HS-5 (cell line): ENCODE measurements around the gene TPM3.
"Not testable (repeated sequence)": the region's sequence is repeated elsewhere in the genome, so short reads cannot be mapped to it uniquely, and the experiment has no call there.

ENCODE experiments used
- DNase-seq: peaks from one replicate; pipeline ENCODE4 v3.0.0-alpha.2; 2012; ENCODE audit warnings: low read depth

Gene TPM3

DNA sequence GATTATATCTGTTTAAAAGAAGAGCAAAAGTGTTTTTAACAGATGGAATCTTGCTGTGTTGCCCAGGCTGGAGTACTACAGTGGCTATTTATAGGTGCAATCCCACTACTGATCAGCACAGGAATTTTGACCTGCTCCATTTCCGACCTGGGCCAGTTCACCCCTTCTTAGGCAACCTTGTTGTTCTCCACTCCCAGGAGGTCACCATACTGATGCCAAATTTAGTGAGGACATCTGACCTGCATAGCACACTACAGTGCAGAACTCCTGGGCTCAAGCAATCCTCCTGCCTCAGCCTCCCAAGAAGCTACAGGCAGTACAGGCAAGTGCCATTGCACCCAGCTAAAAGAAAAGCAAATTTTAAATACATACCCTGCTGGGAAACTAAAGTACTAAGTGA, 25.7 kb downstream of the TPM3 start:
- no peak for DNase-seq

DNA sequence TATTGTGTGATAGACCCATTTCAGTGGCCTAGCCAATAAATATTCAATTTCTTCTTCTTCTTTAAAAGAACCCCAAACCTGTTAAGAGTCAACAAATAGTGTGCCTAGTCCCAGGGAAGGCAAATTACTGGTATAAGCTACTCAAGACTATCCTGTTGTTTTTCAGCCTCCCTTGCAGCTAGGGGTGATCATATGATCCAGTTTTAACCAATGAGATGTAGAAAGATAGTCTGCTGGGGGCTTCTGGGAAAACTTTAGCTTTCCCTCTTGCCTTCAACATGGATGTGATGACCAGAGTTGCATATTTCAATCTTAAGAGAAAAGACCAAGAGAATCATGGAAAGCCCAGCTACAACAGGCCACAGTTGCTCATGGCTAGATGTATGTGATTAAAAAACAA, 32.3 kb downstream of the TPM3 start:
- DNase-seq = no peak

DNA sequence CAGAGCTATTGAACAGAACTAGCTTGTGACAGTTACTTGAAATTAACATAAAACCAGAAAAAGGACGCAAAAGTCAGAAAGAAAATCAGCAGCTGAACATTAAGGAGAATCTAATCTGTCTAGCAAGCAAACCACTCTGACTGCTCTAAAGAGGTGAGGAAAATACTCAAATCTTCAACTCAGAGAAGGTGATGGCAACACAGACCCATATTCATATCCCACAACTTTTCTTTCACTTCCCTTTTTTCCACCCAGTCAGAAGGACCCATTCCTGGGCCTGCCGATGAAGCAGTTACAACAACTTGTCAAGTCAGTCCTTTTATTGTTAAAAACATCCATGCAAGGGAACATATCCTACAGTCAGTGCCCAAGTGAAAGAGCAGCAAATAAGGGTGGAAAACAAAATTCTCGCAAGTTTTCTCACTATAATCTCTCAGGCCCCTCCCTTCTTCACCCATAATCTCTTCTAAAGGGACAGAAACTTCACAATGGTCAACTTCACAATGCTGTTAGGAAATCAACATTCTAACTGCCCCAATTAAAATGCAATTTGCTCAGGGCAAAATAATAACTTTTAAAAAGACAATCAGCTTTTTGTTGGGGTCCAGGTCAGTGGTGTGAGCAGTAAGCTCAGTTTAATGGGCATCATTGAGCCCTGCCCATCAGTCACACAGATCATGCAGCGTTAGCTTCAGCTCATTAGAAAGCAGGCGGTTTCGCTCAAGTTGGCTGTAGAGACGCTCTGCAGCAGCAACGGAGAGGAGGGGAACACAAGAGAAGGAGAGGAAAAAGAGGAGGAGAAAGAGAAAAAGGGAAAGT, 33.4 kb downstream of the TPM3 start:
- DNase-seq = no peak

DNA sequence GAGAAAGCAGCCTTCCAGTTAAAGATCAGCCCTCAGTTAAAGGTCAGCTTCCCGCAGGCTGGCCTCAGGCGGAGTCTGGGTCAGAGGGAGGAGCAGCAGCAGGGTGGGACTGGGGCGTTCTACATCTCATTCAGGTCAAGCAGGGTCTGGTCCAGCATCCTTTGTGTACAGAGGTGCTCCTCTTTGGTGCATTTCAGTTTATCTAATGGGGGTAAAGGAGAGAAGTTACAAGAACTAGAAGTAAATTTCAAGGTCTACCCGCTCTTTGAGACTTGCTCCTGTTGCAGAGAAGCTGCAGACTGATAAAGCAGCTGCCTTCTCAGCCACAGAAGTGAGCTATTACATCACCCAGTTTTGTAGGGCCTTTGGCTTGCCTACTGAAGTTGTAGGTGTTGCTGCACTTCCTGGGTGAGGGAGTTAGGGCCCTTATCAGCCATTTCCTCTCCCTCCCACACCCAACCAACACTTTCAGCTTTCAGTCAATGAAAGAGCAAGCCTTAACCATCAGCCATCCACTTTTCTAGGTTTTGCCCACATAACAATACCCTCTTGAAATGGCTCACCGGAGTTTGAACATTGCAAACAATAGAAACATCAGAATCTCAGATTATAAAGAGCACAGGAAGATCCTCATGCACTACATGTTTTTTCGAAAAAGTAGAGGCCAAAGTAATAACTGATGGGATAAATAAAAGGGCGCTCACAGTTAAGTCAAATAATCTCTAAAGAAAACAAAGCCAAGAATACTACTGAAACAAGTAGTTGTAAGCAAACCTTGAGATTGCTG, 34.2 kb downstream of the TPM3 start:
- DNase-seq = no peak

DNA sequence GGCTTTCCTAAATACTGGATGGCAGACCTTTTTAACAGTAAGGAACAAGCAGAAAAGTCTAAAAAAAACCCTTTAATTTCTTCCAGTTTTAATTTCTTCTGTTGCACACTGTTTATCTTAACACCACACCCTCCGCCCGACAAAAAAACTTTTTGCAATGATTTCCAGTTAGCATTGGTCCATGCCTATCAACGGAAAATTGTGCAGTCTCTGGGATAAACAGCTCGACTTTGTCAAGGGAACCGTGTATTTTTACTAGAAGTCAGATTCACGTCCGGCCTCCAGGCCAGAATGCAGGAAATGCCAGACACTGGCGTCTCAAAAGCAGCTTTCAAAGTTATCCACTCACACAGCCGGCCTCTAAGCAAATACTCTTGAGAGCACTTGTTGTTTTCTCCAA, 36.6 kb downstream of the TPM3 start:
- DNase-seq = no peak

DNA sequence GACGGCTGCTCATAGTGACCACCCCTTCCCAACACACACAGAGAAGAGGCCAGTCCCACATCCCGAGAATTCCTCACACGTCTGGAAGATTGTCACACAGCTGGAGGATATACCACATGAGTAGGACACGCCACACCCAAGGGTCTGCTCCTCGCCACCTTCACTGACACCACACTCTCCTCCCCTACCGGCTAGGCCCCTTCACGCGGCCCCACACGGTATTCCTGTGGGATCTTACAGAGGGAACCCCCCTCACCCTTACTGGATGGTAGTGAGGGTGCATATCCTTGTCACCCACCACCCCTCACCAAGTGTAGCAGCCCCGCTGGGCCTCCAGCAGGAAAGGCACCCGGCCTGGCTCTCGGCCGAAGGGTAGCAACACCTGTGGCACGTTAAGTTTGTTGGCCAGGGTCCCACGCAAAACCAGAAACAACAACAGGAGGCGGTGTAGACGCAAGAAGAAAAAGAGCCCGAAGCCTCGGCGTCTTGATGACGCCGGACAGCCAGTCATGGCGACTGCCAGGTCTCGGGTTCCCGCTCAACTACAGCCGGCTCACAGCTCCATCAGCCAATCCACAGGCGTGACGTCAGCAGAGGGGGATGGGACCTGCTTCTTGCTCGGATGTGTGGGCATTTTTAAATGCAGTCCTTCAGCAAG, 37.2 kb downstream of the TPM3 start, which contains the start of gene NUP210L:
TSS of gene NUP210L (minus strand) at position 540 of the 658 bp plus-strand sequence.
- no peak for DNase-seq

DNA sequence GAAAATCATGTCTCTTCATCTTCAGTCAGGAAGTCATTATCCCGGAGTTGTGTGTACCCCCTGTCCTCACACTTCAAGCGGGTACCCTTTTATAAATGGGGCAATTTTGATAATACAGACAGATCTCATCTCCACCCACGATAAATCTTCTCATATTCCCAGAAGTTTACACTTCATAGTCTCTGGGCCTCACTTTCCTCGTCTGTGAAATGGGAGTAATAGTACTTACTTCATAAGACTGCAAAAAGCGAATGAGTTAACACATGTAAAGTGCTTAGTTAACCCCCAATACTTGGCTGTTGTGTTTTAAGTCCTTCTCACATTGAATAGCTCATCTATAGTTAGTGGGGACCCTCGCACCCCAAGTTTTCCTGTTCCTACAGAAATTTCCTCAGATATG, 37.8 kb downstream of the TPM3 start:
- DNase-seq = no peak

DNA sequence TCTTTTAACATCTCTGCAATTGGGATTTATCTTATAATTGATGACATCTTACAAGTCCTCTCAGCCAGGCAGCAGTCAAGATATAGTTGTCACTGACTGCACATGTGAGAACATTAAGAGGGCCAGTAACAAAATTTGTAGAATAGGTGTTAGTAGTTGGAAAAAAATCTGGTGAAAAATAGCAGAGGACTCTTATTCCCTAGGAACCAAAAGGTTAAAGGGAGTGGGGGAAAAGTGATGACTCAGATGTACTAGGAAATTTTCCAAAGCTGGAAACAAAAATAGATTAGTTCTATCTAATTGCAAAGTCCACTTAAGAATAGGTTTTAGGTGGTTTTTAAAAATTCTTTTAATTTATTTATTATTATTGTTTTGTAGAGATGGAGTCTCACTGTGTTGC, 40.6 kb downstream of the TPM3 start:
- no peak for DNase-seq

DNA sequence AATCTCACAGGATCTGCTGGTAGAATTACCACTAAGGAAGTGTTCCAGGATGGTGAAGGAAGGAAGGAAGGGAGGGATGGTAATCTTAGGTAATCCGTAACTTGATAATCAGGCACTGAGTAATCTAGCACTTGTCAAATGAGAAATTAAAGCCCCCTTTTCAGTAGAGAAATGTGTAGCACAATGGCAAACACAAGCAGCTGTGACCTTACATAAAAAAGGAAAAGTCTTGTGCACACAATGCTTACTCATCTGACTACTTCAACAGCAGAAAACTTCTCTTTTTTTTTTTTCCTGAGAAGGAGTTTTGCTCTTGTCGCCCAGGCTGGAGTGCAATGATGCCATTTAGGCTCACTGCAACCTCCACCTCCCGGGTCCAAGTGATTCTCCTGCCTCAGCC, 43.1 kb downstream of the TPM3 start:
- DNase-seq = no peak

DNA sequence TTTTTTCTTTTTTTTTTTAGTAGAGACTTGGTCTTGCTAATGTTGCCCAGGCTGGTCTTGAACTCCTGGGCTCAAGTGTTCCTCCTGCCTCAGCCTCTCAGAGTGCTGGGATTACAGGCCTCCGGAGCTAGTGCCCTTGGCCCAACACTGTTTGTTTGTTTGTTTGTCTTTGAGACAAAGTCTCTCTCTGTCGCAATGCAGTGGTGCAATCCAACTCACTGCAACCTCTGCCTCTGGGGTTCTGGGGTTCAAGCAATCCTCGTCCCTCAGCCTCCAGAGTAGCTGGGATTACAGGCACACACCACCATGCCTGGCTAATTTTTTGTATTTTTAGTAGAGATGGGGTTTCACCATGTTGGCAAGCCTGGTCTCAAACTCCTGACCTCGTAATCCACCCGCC, 44.4 kb downstream of the TPM3 start:
- not testable (repeated sequence) for DNase-seq

DNA sequence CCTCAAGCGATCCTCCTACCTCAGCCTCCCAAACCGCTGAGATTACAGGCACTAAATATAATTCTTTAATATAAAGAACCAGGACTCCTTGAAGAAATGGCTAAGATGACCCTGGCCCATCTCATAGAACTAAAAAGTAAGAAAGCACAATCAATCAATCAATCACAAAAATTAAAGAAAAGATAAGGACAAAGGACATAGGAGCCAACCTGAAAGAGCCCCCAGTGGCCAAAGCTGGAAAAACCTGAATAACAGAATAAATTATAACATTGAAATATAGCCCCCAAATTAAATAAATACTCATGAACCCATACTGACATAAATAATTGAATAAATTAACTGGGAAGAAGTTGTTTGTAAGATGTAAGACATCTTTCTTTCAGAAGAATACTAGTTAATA, 45.9 kb downstream of the TPM3 start:
- no peak for DNase-seq

DNA sequence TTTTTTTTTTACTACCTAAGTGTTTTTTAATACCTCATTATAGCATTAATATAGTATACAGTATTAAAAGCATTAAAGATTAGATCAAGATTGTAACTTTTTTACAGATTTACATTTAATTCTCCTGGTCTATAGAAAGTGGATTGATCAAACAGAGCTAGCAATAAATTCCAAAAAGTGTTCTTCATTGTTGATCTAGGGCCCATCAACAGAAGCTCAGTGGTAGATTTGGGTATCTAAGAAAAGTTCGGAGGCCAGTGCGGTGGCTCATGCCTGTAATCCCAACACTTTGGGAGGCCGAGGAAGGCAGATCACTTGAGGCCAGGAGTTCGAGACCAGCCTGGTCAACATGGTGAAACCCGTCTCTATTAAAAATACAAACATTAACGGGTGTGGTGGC, 49.5 kb downstream of the TPM3 start:
- no peak for DNase-seq

DNA sequence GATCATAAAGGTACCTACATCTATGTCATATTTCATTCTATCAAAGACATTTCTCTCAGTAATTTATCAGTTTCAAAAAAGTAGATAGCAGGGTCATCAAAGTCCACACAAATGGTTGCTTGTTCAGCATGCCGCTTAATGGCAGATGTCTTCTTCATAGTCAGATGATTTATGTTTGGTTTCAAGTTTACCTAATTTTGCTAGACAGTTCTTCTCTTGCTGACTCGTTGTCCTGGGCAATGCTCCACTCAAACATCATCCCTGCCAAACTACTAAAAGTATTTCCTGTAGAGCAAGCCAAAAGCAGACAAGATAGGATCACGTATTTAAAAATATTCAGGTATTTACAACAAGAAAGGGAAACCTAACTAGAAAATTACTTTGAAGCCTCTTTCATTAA, 50.7 kb downstream of the TPM3 start:
- no peak for DNase-seq

DNA sequence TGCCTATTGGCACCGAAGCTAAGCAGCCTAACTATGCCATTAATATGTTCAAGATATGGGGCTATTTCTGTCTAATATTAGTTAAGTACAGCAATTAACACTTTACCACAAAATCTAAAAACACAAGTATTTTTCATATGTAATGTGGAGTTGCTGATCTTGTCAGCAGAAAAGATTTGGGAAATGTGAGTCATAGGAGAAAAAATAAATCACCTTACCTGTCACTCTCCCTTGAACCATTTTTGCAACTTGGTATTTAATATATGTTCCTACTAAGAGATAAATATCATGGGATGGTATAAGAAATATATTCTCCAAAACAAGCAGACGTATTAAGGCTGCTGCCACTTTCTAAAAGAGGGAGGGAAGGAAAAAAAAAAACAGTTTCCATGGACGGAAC, 54.0 kb downstream of the TPM3 start:
- DNase-seq = no peak

DNA sequence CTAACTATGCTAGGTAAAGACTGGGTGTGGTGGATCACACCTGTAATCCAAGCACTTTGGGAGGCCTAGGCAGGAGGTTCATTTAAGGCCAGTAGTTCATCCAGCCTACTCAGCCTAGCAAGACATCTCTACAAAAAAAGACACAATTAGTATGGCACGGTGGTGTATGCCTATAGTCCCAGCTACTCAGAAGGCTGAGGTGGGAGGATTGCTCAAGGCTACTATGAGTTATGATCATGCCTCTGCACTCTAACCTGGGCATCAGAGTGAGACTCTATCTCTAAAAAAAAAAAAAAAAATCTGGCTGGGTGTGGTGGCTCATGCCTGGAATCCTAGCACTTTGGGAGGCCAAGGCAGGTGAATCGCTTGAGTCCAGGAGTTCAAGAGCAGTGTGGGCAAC, 58.6 kb downstream of the TPM3 start:
- DNase-seq = no peak

DNA sequence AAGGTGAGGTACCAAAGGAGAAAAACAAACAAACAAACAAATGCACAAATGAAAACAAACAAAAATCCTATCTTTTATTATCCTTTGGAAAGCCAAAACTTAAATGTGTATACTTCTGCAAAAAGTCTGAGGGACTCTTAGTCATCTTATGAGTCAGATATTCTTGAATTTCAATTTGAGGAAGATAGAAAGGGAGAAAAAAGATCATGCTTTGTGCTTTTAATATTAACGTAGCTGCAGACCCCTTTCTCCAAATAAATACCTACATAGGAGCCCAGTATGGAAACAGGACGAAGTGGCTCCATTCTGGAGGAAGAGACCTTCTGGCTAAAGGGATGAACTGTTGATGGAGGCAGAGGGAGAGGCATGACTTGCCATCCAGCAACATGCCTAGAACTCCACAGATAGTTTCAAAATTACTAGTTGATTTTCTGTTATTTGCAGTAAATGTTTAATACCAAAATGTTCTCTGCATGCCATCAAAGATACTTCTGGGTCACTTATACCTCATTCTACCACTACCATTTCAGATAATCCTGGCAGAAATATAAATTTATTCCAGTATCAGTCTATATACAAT, 62.4 kb downstream of the TPM3 start:
- DNase-seq = no peak

DNA sequence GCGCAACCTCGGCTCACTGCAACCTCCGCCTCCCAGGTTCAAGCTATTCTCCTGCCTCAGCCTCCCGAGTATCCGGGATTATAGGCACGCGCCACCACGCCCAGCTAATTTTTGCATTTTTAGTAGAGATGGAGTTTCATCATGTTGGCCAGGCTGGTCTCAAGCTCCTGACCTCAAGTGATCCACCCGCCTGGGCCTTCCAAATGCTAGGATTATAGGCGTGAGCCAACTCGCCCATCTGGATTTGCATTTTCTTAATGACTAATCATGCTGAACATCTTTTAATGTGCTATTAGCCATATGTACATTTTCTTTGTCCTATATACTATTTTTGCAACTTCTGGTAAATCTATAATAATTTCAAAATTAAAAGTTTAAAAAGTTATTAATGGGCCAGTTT, 68.7 kb downstream of the TPM3 start:
- not testable (repeated sequence) for DNase-seq

DNA sequence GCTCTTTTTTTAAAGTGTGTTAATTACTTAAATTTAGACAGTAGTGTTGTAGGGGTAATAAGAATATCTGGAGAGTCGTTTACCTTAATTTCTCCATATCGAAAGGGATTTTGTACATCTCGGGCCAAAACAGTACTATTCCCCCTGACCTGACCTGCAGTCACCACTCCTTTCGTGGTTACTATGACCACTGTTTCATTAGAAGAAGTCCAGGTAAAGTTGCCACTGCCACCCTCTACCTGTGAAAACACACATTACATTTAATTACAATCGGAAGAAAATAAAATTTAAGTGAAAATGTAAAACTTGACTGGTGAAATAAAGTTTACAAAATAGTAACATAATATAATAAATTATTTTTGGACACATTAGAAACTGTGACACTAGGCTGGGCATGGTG, 74.3 kb downstream of the TPM3 start:
- DNase-seq = no peak

DNA sequence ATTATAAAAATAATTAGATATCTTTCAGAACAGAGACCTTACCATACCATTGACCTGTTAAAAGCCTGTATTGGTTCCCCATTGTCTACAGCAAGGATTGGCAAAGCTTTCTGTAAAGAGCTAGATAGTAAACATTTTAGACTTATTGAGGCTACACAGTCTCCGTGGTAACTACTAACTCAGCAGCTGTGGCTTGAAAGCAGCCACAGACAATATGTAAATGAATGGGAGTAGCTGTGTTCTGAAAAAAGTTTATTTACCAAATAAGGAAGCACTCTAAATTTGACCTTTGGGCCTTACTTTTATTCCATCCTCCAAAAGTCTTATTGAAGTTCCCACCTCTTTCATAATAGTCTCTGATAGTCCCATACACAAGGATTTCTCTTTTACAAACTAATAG, 76.7 kb downstream of the TPM3 start:
- no peak for DNase-seq
